K562 (cell line): ENCODE results near the gene FNBP1. TPM values are rescaled to one million over a fixed set of nuclear protein-coding genes. Genes with fewer than 3 reads are reported as not detected.

Source experiments
- ATF3 ChIP-seq, 2 experiments: fragments of 450-650 bp in 1 of 2; sonication (generic) in 1 of 2; formaldehyde crosslinking in 1 of 2; IDR thresholded peaks in 1 of 2; conservative IDR thresholded peaks in 1 of 2; 2 replicates each; pipeline versions ENCODE4 v1.6.1 to v1.8.1; 2016 to 2023; ENCODE audit warnings: mild to moderate bottlenecking in 2 of 2, moderate library complexity in 2 of 2, inconsistent platforms in 1 of 2, missing genetic modification reagents in 1 of 2
- GTF2F1 ChIP-seq: IDR thresholded peaks from 2 replicates; pipeline ENCODE4 v1.6.1; 2011; ENCODE audit warnings: low read depth, low read length, improper control_type of control experiment
- PHF8 ChIP-seq: fragments of 200-600 bp; sonication (generic); IDR thresholded peaks from 2 replicates; pipeline ENCODE4 v1.6.1; 2012; ENCODE audit warnings: mixed run types, mild to moderate bottlenecking, inconsistent platforms, low read length, moderate library complexity, borderline replicate concordance
- RBBP5 ChIP-seq: fragments of 200-600 bp; sonication (generic); IDR thresholded peaks from 2 replicates; pipeline ENCODE4 v1.6.1; 2012; ENCODE audit warnings: borderline replicate concordance, mild to moderate bottlenecking, low read length, control low read depth, inconsistent platforms; ENCODE audit not compliant: insufficient read depth, poor library complexity, severe bottlenecking
- RFX7 ChIP-seq: fragments of 250-450 bp; sonication (Bioruptor Pico); IDR thresholded peaks from 2 replicates; pipeline ENCODE4 v1.5.1; 2021; ENCODE audit warnings: mild to moderate bottlenecking
- TBL1XR1 ChIP-seq, 2 experiments: IDR thresholded peaks; 2 replicates each; pipeline ENCODE4 v1.6.1; 2012; ENCODE audit warnings: improper control_type of control experiment in 2 of 2, low read length in 2 of 2, mild to moderate bottlenecking in 1 of 2
- ZMIZ1 ChIP-seq, 2 experiments: fragments of 150-350 bp in 1 of 2; IDR thresholded peaks; 2 replicates each; pipeline ENCODE4 v1.6.1; 2012 to 2016; ENCODE audit warnings: low read depth in 2 of 2, low read length in 2 of 2, mild to moderate bottlenecking in 1 of 2, moderate library complexity in 1 of 2
- ZNF184 ChIP-seq: sonication (generic); formaldehyde crosslinking; IDR thresholded peaks from 2 replicates; pipeline ENCODE4 v1.5.0; 2020; ENCODE audit warnings: missing genetic modification reagents
- ZNF75A ChIP-seq: fragments of 450-650 bp; formaldehyde crosslinking; IDR thresholded peaks from 2 replicates; pipeline ENCODE4 v1.4.0; 2020; ENCODE audit warnings: mild to moderate bottlenecking
- ZNF785 ChIP-seq: fragments of 250-450 bp; sonication (Bioruptor Pico); IDR thresholded peaks from 2 replicates; pipeline ENCODE4 v1.4.0; 2020; ENCODE audit warnings: mild to moderate bottlenecking
- polyA plus RNA-seq, 8 experiments: library from polyadenylated mRNA; depleted of rRNA in 4 of 8; stranded (reverse) in 5 of 8; unstranded in 3 of 8; fragments of >200 nt; fragmentation: Nextera tagmentation in 2 of 8; fragmentation: Illumina TruSeq in 1 of 8; extraction: Ambion mirVana in 2 of 8; extraction: Trizol in 1 of 8; gene quantifications; 2 replicates each; pipeline versions ENCODE4 v1.2.1 to v1.2.3, GENCODE V29; 2011 to 2014; ENCODE audit warnings: inconsistent platforms in 1 of 8, missing spikeins in 1 of 8
- total RNA-seq, 7 experiments: library from RNA; depleted of rRNA in 6 of 7; stranded (reverse); fragments of >200 nt in 6 of 7; fragmentation: Illumina TruSeq in 2 of 7; extraction: Trizol in 2 of 7; gene quantifications; 2 replicates each; pipeline versions ENCODE4 v1.2.1 to v1.2.3, GENCODE V29; 2011 to 2021; ENCODE audit warnings: low replicate concordance in 1 of 7
- TF ChIP-seq, protein P1 (sequence below): sonication (generic); formaldehyde crosslinking; IDR thresholded peaks from 2 replicates; pipeline ENCODE4 v1.8.1; 2023; ENCODE audit warnings: mild to moderate bottlenecking, missing genetic modification reagents, moderate library complexity
- TF ChIP-seq, protein P2 (sequence below), 2 experiments: fragments of 450-650 bp; formaldehyde crosslinking in 1 of 2; IDR thresholded peaks; 2 replicates each; pipeline versions ENCODE4 v1.4.0 to v1.6.1; 2014 to 2020; ENCODE audit warnings: mild to moderate bottlenecking in 2 of 2, borderline replicate concordance in 1 of 2, low read depth in 1 of 2

The FNBP1 gene
- total and polyA plus RNA-seq, 9 of the 15 experiments (the other 6 are each of a cell fraction or from before 2014, with no cell fraction given) = 1.8 to 14.9 (median 7.6) TPM

GRCh38 chr9:129885670-129886106, 157.3 kb downstream of the FNBP1 start (continued):
- TF ChIP-seq GTF2F1 = peak; percentile 21; the same call in 1 of the 2 replicates
- no peak for TF ChIP-seq ZNF184 (CRISPR knock-in tag)
- peak; percentile 77 to 82; a peak in 3 of 4 replicates for TF ChIP-seq TBL1XR1 (IDR thresholded peaks at IDR 0.05; ENCODE audit: low read length in 2 of 2)
- TF ChIP-seq RBBP5 = peak; percentile 67
- TF ChIP-seq PHF8 = peak; percentile 44; the same call in 1 of the 2 replicates
- TF ChIP-seq, protein P1, sequence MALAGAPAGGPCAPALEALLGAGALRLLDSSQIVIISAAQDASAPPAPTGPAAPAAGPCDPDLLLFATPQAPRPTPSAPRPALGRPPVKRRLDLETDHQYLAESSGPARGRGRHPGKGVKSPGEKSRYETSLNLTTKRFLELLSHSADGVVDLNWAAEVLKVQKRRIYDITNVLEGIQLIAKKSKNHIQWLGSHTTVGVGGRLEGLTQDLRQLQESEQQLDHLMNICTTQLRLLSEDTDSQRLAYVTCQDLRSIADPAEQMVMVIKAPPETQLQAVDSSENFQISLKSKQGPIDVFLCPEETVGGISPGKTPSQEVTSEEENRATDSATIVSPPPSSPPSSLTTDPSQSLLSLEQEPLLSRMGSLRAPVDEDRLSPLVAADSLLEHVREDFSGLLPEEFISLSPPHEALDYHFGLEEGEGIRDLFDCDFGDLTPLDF = no peak
- TF ChIP-seq, protein P2, sequence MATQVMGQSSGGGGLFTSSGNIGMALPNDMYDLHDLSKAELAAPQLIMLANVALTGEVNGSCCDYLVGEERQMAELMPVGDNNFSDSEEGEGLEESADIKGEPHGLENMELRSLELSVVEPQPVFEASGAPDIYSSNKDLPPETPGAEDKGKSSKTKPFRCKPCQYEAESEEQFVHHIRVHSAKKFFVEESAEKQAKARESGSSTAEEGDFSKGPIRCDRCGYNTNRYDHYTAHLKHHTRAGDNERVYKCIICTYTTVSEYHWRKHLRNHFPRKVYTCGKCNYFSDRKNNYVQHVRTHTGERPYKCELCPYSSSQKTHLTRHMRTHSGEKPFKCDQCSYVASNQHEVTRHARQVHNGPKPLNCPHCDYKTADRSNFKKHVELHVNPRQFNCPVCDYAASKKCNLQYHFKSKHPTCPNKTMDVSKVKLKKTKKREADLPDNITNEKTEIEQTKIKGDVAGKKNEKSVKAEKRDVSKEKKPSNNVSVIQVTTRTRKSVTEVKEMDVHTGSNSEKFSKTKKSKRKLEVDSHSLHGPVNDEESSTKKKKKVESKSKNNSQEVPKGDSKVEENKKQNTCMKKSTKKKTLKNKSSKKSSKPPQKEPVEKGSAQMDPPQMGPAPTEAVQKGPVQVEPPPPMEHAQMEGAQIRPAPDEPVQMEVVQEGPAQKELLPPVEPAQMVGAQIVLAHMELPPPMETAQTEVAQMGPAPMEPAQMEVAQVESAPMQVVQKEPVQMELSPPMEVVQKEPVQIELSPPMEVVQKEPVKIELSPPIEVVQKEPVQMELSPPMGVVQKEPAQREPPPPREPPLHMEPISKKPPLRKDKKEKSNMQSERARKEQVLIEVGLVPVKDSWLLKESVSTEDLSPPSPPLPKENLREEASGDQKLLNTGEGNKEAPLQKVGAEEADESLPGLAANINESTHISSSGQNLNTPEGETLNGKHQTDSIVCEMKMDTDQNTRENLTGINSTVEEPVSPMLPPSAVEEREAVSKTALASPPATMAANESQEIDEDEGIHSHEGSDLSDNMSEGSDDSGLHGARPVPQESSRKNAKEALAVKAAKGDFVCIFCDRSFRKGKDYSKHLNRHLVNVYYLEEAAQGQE (IDR thresholded peaks at IDR 0.05; ENCODE audit: borderline replicate concordance) = no peak
- TF ChIP-seq, protein P2 (CRISPR knock-in tag; IDR thresholded peaks at IDR 0.05; ENCODE audit: low read depth) = peak; percentile 35; the same call in 1 of the 2 replicates
- no peak for TF ChIP-seq ATF3 (IDR thresholded peaks at IDR 0.05)
- TF ChIP-seq ATF3 (CRISPR knock-in tag; conservative IDR thresholded peaks at IDR 0.05) = peak; percentile 64; the same call in 1 of the 2 replicates
- TF ChIP-seq ZNF785 (CRISPR knock-in tag) = no peak
- TF ChIP-seq RFX7 = no peak
- TF ChIP-seq ZMIZ1 (IDR thresholded peaks at IDR 0.05; ENCODE audit: low read depth in 2 of 2, low read length in 2 of 2) = peak in 1 of 2 experiments; percentile 82; a peak in 2 of 4 replicates
- TF ChIP-seq ZNF75A = 0 out of 2 replicates have a peak, but pooled peaks have one; percentile 12
